Measurements from ENCODE around the gene NFATC2. TPM values are rescaled to one million over a fixed set of nuclear protein-coding genes. Genes with fewer than 3 reads are reported as not detected.

NFATC2 gene
- total RNA-seq, 1 donor from 2014 or later, result 46.0 TPM

DNA sequence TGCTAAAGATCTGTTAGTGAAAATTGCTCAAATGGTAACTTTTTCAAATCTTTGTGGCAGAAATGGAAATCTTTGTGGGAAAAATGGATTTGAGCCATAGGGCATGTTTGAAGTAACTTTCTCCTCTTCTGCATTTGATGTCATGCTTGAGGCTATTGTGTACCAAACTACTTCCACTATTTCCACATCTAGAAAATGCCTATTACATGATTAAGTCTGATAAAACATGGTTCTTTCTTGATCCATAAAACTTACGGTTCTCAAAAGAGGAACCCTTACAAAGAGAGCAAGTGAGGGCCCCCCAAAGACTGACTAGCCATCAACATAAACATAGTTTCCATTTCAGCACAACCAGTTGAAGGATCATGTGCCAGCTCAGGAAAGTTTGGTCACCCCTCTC is 150.6 kb downstream of the NFATC2 start:
- Mint-ChIP-seq H3K4me1 (peaks cover 27% of the 10 kb centered on the region), H3K9me3 (no peaks in the 10 kb centered on the region), H3K27ac (no peak overlapping the region), H3K27me3 (no peaks in the 10 kb centered on the region), H3K4me3 (no peak overlapping the region), H3K36me3 (ENCODE audit: low read depth) (peaks cover 78% of the 10 kb centered on the region)
- ChIA-PET CTCF (interaction anchor here (1.0 to 1.2 kb wide), 2 partner anchors 12 to 26 kb away, joined by 3 read pairs; no protein-coding TSS in a partner anchor), POLR2A (interaction anchor here (1.1 to 1.4 kb wide), 2 partner anchors 9 to 150 kb away, joined by 3 to 4 read pairs; partner anchors contain the start of gene NFATC2)
- ATAC-seq (ENCODE audit: low read depth) (no peak), DNase-seq (no peak)
- TF ChIP-seq, protein P1, sequence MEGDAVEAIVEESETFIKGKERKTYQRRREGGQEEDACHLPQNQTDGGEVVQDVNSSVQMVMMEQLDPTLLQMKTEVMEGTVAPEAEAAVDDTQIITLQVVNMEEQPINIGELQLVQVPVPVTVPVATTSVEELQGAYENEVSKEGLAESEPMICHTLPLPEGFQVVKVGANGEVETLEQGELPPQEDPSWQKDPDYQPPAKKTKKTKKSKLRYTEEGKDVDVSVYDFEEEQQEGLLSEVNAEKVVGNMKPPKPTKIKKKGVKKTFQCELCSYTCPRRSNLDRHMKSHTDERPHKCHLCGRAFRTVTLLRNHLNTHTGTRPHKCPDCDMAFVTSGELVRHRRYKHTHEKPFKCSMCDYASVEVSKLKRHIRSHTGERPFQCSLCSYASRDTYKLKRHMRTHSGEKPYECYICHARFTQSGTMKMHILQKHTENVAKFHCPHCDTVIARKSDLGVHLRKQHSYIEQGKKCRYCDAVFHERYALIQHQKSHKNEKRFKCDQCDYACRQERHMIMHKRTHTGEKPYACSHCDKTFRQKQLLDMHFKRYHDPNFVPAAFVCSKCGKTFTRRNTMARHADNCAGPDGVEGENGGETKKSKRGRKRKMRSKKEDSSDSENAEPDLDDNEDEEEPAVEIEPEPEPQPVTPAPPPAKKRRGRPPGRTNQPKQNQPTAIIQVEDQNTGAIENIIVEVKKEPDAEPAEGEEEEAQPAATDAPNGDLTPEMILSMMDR (IDR thresholded peaks at IDR 0.05), result no peak
- intact Hi-C loops (cut with micrococcal nuclease), result no loop called here

DNA sequence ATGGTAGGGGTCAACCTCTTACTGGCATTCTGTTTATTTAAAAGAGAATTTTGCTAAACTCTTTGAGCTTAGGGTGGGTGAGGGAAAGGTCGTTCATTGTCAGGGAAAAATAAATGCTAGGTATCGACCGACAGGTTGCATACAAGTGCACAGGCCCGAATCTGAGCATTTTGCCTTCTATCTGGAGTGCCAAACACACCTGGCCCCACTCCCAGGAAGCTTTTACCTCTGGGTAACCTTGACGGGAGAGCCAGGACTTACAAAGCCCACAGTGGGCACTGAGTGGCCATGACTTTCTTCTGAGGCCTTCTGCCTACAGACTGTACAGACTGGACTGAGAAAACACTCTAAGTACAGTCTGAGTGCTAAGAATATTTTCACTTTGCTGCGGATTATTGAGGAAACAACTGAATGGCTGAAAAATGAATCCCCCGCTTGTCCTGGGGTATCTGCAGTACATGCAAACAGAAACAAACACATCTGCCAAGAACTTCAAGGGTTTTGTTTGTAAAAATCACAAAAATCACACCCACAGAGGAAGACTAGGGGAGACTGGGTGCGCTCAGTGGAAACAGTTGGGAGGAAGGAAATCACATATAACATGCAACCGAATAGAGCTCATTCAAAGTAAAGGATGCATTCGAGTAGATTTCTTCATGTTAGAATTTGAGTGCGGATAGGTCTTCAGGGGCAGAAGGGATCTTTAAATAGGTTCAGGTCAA is 152.8 kb downstream of the NFATC2 start:
- ATAC-seq (ENCODE audit: low read depth) (no peak), DNase-seq (no peak)
- ChIA-PET CTCF (interaction anchor here (0.7 to 2.8 kb wide), 4 partner anchors 10 to 205 kb away, joined by 3 to 9 read pairs (median 4); no protein-coding TSS in a partner anchor), POLR2A (interaction anchor here (0.6 to 2.0 kb wide), 2 partner anchors 11 to 234 kb away, joined by 3 to 7 read pairs; no protein-coding TSS in a partner anchor)
- Mint-ChIP-seq H3K4me1 (peaks cover 40% of the 10 kb centered on the region), H3K9me3 (no peaks in the 10 kb centered on the region), H3K36me3 (ENCODE audit: low read depth) (peaks cover 69% of the 10 kb centered on the region), H3K27me3 (no peaks in the 10 kb centered on the region), H3K4me3 (no peak overlapping the region), H3K27ac (no peak overlapping the region)
- intact Hi-C loops (cut with micrococcal nuclease), result loop anchor here (5.0 kb wide), 1 partner anchor 73 kb away; no protein-coding TSS in a partner anchor
- TF ChIP-seq, protein P1 (IDR thresholded peaks at IDR 0.05), result no peak

DNA sequence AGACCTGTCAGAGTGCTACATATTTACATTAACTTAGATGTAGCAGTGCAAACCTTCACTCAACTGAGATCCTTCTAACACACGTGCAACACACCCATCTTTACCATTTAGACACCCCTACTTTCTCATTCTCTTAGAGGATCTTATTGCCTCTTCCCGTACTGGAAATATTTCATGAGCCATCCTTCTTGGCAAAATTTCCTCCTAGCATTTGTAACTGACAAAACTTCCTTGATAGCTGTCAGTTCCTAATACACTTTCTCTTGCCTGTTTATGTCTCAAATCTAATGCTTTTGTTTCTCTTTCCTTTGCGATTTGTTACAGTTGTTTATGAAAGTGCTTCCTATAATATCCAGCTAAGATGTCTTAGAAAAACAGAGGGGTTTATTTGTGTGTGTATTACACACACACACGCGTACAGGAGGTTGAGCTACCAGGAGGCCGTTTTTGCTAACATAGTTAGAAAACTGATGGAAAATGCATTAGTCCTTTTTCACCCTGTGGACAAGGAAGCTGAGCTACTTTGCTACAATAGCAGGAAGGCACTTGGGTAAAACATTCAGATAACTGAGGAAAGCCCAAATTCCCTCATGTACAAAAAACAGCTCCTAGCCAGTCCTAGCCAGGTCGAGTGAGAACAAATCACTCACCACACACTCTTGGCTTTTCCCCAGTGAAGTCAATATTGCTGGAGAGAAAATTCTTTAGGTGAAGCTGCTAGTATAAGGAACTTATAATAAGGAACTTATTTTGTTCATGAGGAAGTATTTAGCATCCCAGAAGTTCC is 153.6 kb downstream of the NFATC2 start:
- POLR2A ChIA-PET, result interaction anchor here (2.0 kb wide), 1 partner anchor 11 kb away, joined by 7 read pairs; no protein-coding TSS in a partner anchor
- CTCF ChIA-PET, result interaction anchor here (1.5 to 2.8 kb wide), 2 partner anchors 11 to 206 kb away, joined by 4 to 9 read pairs; no protein-coding TSS in a partner anchor
- Mint-ChIP-seq H3K27ac (peak overlapping the region; percentile 43), H3K27me3 (no peaks in the 10 kb centered on the region), H3K4me3 (no peak overlapping the region), H3K9me3 (no peaks in the 10 kb centered on the region), H3K4me1 (peaks cover 40% of the 10 kb centered on the region), H3K36me3 (ENCODE audit: low read depth) (peaks cover 62% of the 10 kb centered on the region)
- TF ChIP-seq, protein P1 (IDR thresholded peaks at IDR 0.05), result no peak
- ATAC-seq (ENCODE audit: low read depth) (no peak), DNase-seq (no peak)
- intact Hi-C loops (cut with micrococcal nuclease), result loop anchor here (5.0 kb wide), 1 partner anchor 73 kb away; no protein-coding TSS in a partner anchor

DNA sequence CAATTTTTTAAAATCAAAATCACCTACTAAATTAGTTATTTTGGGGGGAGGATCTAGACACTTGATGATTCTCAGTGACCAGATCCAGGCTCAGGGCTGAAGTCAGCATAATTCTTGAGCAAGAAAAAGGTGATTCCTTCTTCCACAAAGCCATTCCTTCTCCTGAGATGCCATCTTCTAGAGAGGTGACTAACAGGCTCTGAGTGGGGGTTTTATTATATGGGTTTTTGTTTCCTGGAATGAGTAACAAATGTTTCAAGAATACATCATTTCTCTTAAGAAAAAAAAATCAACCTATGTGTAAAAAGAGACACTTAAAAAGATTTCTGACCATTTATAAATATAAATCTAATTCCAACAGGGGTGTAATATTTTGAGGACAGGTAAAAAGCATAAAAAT is 154.3 kb downstream of the NFATC2 start:
- H3K4me3 Mint-ChIP-seq, result no peak overlapping the region
- DNase-seq (no peak), ATAC-seq (ENCODE audit: low read depth) (no peak)
- H3K27ac Mint-ChIP-seq, result no peak overlapping the region
- peaks cover 60% of the 10 kb centered on the region for H3K36me3 Mint-ChIP-seq (ENCODE audit: low read depth)
- CTCF ChIA-PET, result interaction anchor here (2.8 to 3.3 kb wide), 2 partner anchors 154 to 206 kb away, joined by 9 to 25 read pairs; partner anchors contain the start of gene NFATC2
- H3K4me1 Mint-ChIP-seq, result peaks cover 40% of the 10 kb centered on the region
- no peaks in the 10 kb centered on the region for H3K9me3 Mint-ChIP-seq
- POLR2A ChIA-PET, result interaction anchor here (1.0 kb wide), 1 partner anchor 39 kb away, joined by 5 read pairs; no protein-coding TSS in a partner anchor
- H3K27me3 Mint-ChIP-seq, result no peaks in the 10 kb centered on the region
- intact Hi-C loops (cut with micrococcal nuclease), result loop anchor here (5.0 kb wide), 1 partner anchor 74 kb away; no protein-coding TSS in a partner anchor
- TF ChIP-seq, protein P1 (IDR thresholded peaks at IDR 0.05), result no peak
